ENCODE data around the gene GREB1. TPM values are rescaled to one million over a fixed set of nuclear protein-coding genes. Genes with fewer than 3 reads are reported as not detected.

The GREB1 gene
- total RNA-seq, 1 experiment from 2014 or later, result 16.5 TPM

- H3K18ac ChIP-seq (ENCODE audit: insufficient read length, low read depth, low read length), result no peak overlapping the region
- H3K9ac ChIP-seq (ENCODE audit: extremely low read depth, insufficient read length, low read length), result no peak overlapping the region
- H4K8ac ChIP-seq (replicated peaks; ENCODE audit: insufficient read length, low read depth, low read length), result no peak overlapping the region
- no peak overlapping the region for H4K5ac ChIP-seq (ENCODE audit: insufficient read length, low read depth, low read length)
- H3K79me1 ChIP-seq (ENCODE audit: insufficient read depth, low read depth, low read length, poor library complexity, severe bottlenecking), result no peaks in the 10 kb centered on the region
- no peak overlapping the region for H2AK5ac ChIP-seq (ENCODE audit: insufficient read length, low read length)
- H2BK15ac ChIP-seq (ENCODE audit: low read depth, low read length), result no peak overlapping the region
- TF ChIP-seq CTCF (conservative IDR thresholded peaks at IDR 0.05), result no peak
- WGBS (ENCODE audit: extremely low coverage, insufficient read length, low lambda C conversion rate), result no CpG with 5 or more reads among the region's 2 CpGs
- H3K23ac ChIP-seq (ENCODE audit: insufficient read length, low read depth, low read length), result no peak overlapping the region
- H3K27ac Mint-ChIP-seq, result no peak overlapping the region
- H3K4me1 Mint-ChIP-seq, result no peaks in the 10 kb centered on the region
- DNase-seq, result no peak
- no peaks in the 10 kb centered on the region for H3K23me2 ChIP-seq (ENCODE audit: insufficient read length, low read depth, low read length, poor library complexity, severe bottlenecking)
- H3K56ac ChIP-seq (ENCODE audit: insufficient read length, low read depth, low read length), result no peak overlapping the region
- H3K36me3 Mint-ChIP-seq (ENCODE audit: insufficient read depth in 1 of 3, low read depth in 3 of 3), result peaks cover 2 to 7% (median 5%) of the 10 kb centered on the region in 3 experiments; a peak in 4 of 7 replicates
- no peak overlapping the region for H2BK120ac ChIP-seq (ENCODE audit: low read depth, low read length, poor library complexity, severe bottlenecking)
- no peak overlapping the region for H3K14ac ChIP-seq (ENCODE audit: insufficient read depth, low read length)
- H3K27ac ChIP-seq (ENCODE audit: insufficient read length, low read depth, low read length), result no peak overlapping the region
- no peak overlapping the region for H4K91ac ChIP-seq (ENCODE audit: insufficient read length, low read depth, low read length)
- H2BK5ac ChIP-seq (ENCODE audit: insufficient read length, low read length), result no peak overlapping the region
- H3T11ph ChIP-seq (ENCODE audit: low read length), result no peak overlapping the region
- no peak overlapping the region for H2BK20ac ChIP-seq (ENCODE audit: low read depth, low read length, poor library complexity, severe bottlenecking)
- H3K4ac ChIP-seq (ENCODE audit: low read depth, low read length), result no peak overlapping the region
- no peaks in the 10 kb centered on the region for H4K20me1 ChIP-seq (ENCODE audit: control insufficient read depth, insufficient read depth, insufficient read length)
- H2BK12ac ChIP-seq (ENCODE audit: insufficient read length, low read depth, low read length), result no peak overlapping the region
- H3K4me1 ChIP-seq (ENCODE audit: insufficient read depth, low read length), result no peaks in the 10 kb centered on the region
- H3K4me3 Mint-ChIP-seq, result no peak overlapping the region
- H3K27me3 Mint-ChIP-seq (ENCODE audit: low read depth), result peaks cover 31% of the 10 kb centered on the region
- H2AFZ ChIP-seq (ENCODE audit: low read length), result no peak overlapping the region
- H3K9me3 ChIP-seq (ENCODE audit: control insufficient read depth, low read depth, low read length), result no peaks in the 10 kb centered on the region
- no peaks in the 10 kb centered on the region for H3K79me2 ChIP-seq (ENCODE audit: insufficient read depth, low read length)
- no peak overlapping the region for H3K4me2 ChIP-seq (ENCODE audit: insufficient read depth, insufficient read length, low read length)
- peaks cover 10 to 11% of the 10 kb centered on the region in 2 experiments for H3K9me3 Mint-ChIP-seq
- H3K27me3 ChIP-seq (ENCODE audit: insufficient read depth, low read length), result no peaks in the 10 kb centered on the region; the same call in 1 of the 2 replicates
Observed at GRCh38 chr2:11663427-11663826, 129.6 kb downstream of the GREB1 start.
